Measurements from ENCODE around the gene IRF2BP1. TPM values are rescaled to one million over a fixed set of nuclear protein-coding genes. Genes with fewer than 3 reads are reported as not detected.
A peak's percentile ranks its signal among the peaks of the same experiment; 100 is the strongest.

IRF2BP1 gene
- total RNA-seq, 4 donors from 2014 or later: 18.2 to 26.4 (median 23.1) TPM

DNA sequence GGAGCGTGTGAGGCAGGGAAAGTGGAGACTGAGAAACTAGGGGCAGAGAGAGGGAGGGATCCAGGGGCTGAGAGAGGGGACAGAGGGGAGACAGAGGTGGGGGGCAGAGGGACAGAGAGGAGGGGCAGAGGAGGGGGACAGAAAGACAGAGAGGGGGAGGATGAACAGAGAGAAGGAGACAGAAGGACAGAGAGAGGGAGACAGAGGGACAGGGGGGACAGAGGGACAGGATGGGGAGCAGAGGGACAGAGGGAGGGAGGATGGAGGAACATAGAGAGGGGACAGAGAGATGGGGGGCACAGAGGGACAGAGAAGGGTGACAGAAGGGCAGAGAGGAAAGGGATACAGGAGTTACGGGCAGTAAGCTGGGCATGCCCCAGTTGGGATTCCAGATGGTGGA, 43.3 kb upstream of the IRF2BP1 start:
- no peak overlapping the region for H3K4me3 ChIP-seq
- H3K4me1 ChIP-seq: peaks cover 0 to 6% (median 2%) of the 10 kb centered on the region in 4 donors
- no peaks in the 10 kb centered on the region for H3K27me3 ChIP-seq
- H3K9me3 ChIP-seq: no peaks in the 10 kb centered on the region
- H3K36me3 ChIP-seq: no peaks in the 10 kb centered on the region
- H3K27ac ChIP-seq: no peak overlapping the region
- no peak for DNase-seq
- no peak for TF ChIP-seq POLR2A (IDR thresholded peaks at IDR 0.05)
- TF ChIP-seq, protein P1, sequence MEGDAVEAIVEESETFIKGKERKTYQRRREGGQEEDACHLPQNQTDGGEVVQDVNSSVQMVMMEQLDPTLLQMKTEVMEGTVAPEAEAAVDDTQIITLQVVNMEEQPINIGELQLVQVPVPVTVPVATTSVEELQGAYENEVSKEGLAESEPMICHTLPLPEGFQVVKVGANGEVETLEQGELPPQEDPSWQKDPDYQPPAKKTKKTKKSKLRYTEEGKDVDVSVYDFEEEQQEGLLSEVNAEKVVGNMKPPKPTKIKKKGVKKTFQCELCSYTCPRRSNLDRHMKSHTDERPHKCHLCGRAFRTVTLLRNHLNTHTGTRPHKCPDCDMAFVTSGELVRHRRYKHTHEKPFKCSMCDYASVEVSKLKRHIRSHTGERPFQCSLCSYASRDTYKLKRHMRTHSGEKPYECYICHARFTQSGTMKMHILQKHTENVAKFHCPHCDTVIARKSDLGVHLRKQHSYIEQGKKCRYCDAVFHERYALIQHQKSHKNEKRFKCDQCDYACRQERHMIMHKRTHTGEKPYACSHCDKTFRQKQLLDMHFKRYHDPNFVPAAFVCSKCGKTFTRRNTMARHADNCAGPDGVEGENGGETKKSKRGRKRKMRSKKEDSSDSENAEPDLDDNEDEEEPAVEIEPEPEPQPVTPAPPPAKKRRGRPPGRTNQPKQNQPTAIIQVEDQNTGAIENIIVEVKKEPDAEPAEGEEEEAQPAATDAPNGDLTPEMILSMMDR (IDR thresholded peaks at IDR 0.05): no peak

DNA sequence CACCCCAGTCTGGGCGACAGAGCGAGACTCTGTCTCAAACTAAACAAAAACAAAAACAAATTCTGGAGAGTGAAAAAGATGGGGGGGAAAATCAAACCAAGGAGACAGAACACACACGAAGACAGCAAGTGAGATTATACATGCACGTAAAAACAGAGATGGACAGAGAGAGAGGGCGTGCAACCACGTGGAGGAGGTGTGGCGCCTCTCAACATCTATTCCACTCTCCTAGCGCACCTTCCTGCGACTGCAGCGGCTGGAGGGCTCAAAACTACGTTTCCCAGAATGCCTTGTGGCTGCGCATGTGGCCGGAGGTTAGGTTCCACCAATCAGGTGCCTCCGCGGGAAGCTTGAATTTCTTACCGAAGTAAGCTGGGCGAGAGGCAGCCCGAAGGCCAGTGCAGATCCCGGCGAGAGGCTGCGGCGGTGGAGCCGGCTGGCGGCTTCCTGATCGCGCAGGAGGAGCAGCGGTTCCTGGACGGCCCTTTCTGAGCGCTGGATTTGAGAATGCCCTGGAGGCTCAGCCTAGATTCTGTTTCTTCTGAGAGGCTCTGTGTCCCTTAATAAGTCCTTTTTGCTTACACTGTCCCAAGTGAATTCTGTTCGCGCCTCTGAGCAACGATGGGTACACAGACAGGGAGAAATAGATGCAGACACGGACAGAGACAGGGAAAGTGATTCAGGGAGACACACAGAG, 41.8 kb upstream of the IRF2BP1 start:
- TF ChIP-seq POLR2A (IDR thresholded peaks at IDR 0.05): no peak
- TF ChIP-seq, protein P1 (IDR thresholded peaks at IDR 0.05): peak in 2 of 6 experiments; percentile 20 to 27
- Histone ChIP-seq H3K4me1 (peaks cover 0 to 6% (median 2%) of the 10 kb centered on the region in 4 donors), H3K27ac (no peak overlapping the region), H3K4me3 (no peak overlapping the region), H3K36me3 (no peaks in the 10 kb centered on the region), H3K27me3 (no peaks in the 10 kb centered on the region), H3K9me3 (no peaks in the 10 kb centered on the region)
- DNase-seq: peak; percentile 87 to 97 (median 88)

DNA sequence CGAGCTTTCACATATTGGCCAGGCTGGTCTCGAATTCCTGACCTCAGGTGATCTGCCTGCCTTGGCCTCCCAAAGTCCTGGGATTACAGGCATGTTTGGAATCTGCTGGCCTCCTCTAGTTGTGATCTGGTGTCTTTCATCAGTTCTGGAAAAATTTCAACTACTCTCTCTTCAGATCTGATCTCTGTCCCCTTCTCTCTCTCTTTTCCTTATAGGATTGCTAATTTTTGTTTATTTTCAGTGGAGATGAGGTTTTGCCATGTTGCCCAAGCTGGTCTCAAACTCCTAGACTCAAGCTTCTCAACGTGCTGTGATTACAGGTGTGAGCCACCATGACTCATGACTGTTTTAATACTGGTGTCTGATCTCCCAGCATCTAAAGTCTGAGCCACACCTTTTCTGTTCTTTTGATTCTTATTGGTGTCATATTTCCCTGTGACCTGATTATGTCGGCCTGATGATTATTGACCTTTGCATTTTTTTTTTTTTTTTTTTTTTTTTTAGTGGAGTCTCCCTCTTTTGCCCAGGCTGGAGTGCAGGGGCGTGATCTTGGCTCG, 39.0 kb upstream of the IRF2BP1 start:
- H3K27ac ChIP-seq: no peak overlapping the region
- no peaks in the 10 kb centered on the region for H3K36me3 ChIP-seq
- no peak overlapping the region for H3K4me3 ChIP-seq
- DNase-seq: no peak
- TF ChIP-seq, protein P1 (IDR thresholded peaks at IDR 0.05): no peak
- TF ChIP-seq POLR2A (IDR thresholded peaks at IDR 0.05): no peak
- H3K9me3 ChIP-seq: no peaks in the 10 kb centered on the region
- peaks cover 0 to 6% (median 2%) of the 10 kb centered on the region in 4 donors for H3K4me1 ChIP-seq
- H3K27me3 ChIP-seq: no peaks in the 10 kb centered on the region

DNA sequence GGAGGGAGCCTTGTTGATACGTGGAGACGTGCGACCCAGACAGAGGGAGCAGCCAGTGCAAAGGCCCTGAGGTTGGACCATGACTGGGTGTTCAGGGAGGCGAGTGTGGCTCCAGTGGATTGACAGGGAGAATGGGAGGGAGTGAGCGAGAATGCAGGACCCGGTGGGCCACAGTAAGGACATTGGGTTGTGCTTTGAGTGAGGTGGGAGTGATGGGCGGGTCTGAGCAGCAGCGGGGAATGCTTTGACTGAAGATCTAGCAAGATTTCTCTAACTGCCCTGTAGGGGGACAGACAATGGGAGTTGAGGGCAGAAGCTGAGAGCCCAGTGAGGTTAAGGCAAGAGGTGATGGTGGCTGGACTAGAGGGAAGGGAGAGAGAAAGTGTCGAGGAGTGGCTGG, 36.3 kb upstream of the IRF2BP1 start:
- TF ChIP-seq, protein P1 (IDR thresholded peaks at IDR 0.05): no peak
- TF ChIP-seq POLR2A (IDR thresholded peaks at IDR 0.05): no peak
- H3K9me3 ChIP-seq: no peaks in the 10 kb centered on the region
- no peaks in the 10 kb centered on the region for H3K4me1 ChIP-seq
- no peaks in the 10 kb centered on the region for H3K36me3 ChIP-seq
- no peak for DNase-seq
- no peak overlapping the region for H3K4me3 ChIP-seq
- no peaks in the 10 kb centered on the region for H3K27me3 ChIP-seq
- H3K27ac ChIP-seq: no peak overlapping the region

DNA sequence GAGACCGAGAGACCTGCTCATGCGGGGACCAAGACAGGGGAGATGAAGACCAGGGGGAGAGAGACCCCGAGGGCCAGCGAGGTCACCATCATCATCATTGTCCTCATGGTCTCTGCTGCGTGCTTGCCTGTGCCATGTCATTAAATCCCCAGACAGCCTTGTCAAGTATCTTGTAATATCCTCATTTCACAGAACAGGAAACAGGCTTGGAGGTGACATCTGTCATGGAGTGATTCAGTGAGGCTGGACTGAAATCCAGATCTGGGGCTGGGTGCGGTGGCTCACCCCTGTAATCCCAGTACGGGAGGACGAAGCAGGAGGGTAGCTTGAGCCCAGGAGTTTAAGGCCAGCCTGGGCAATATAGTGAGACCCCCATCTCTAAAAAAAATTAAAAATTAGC, 34.5 kb upstream of the IRF2BP1 start:
- TF ChIP-seq, protein P1 (IDR thresholded peaks at IDR 0.05): no peak
- TF ChIP-seq POLR2A (IDR thresholded peaks at IDR 0.05): no peak

More for the DNA sequence above, 34.5 kb upstream of the IRF2BP1 start:
- Histone ChIP-seq H3K27me3 (no peaks in the 10 kb centered on the region), H3K36me3 (no peaks in the 10 kb centered on the region), H3K4me1 (no peaks in the 10 kb centered on the region), H3K9me3 (no peaks in the 10 kb centered on the region), H3K4me3 (no peak overlapping the region), H3K27ac (no peak overlapping the region)
- no peak for DNase-seq

Data from Peyer's patch (tissue), 4 donors.